DMS153 treated with DMSO at 0.1 percent for 48 hours (cell line): ENCODE measurements around the gene JAKMIP1.

Experiments
- DNase-seq: peaks from one replicate; lab custom pipeline; 2025; ENCODE audit not compliant: unreplicated experiment; lab: John Stamatoyannopoulos, UW

Gene JAKMIP1

DNA sequence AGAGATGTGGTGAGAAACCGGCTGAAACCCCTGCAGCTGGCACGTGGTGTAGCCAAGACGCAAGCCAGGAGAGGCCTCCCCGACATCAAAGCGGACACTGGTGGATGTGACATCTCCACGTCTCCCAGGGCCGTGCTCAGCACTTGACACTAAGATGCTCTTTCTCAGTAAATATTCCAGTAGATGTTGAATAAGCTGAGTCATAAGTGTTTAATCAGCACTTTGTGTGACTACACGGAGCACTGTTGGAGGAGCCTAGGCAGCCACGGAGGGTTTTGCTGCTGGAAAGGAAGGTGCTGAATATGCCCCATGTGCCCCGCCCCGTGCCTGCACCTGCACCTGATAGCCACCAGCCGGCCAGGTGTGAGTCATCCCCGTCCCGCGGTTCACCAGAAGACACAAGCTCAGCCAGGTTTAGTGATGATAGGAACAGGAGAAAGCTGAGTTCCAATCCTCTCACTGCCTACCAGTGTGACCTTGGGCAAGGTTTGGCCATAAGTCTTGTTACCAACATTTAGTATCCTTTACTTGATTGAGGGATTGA is 153.1 kb downstream of the JAKMIP1 start:
- DNase-seq = no peak

GRCh38 chr4:6046526-6047129 is 153.7 kb downstream of the JAKMIP1 start:
- no peak for DNase-seq

DNA sequence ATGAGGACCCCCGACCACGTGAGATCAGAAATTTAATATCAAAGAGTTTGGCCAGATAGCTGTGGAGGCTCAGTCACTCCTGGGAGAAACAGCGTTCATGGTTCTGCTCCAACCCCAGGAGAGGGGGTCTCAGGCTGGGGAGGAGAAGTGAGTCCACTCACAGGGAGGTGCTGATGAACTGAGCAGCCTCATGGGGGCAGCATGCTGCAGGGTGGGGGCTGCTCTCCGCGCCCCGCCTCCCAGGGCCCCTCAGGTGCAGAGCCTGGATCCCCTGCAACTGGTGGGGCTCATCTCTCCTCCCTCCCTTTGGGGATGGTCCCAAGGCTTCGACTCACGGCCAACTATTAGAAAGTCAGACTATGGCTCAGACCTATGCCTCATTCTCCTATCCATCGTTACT is 155.5 kb downstream of the JAKMIP1 start:
- no peak for DNase-seq

- no peak for DNase-seq
These were observed 156.1 kb downstream of the JAKMIP1 start for GRCh38 chr4:6044276-6044675.

- DNase-seq = no peak
These were observed 156.5 kb downstream of the JAKMIP1 start for GRCh38 chr4:6043843-6044242.

DNA sequence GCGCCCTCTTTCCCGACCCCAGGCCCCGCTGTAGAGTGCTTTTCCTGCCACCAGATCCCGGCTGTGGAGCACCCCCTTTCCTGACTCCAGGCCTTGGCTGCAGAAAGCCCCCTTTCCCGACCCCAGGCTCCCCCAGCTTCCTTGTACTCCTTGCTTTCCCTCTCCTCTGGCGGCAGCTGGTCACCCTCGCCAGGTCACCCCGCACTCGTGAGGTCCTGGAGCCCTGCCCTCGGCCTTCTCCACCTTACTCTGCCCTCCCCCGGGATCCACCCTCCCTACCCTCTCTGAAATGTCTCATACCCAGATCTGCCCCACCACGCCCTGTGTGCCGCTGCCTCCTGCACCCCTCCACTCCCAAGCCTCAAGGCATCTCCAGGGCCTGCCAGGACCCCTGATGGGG is 157.2 kb downstream of the JAKMIP1 start:
- DNase-seq = no peak

DNA sequence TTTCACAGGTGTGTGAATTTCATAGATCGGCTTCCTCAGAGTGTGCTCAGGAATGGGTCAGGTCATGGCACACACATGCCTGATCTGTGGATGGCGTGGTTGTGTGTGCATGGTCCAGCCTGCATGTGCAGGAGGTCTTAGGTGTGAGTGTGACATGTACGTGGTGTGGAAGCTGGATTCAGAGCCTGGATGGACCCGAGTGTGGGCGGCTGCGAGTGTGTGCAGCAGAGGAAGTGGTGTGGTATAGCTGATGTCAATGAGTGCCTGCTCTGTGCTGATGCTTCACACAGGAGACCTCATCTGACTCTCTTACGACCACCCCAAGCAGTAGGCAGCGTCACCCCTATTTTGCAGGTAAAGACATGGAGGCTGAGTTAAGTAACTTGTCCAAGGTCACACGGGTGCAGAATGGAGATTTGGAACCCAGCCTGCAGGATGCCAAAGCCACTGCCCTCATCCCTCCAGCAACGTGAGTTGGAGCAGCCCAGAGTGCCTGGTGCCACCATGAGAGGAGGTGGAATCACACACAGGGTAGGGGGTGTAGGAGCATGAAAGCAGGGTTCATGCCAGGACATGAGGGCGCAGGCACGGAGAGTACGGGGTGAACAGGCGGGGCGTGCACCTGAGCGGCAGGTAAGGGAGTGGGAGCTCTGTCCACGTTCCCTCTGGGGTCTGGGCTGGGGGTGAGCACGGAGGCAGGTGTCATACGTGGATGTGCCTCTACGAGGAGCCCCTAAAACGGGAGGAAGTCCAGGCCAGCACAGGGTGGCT is 157.9 kb downstream of the JAKMIP1 start:
- no peak for DNase-seq

DNA sequence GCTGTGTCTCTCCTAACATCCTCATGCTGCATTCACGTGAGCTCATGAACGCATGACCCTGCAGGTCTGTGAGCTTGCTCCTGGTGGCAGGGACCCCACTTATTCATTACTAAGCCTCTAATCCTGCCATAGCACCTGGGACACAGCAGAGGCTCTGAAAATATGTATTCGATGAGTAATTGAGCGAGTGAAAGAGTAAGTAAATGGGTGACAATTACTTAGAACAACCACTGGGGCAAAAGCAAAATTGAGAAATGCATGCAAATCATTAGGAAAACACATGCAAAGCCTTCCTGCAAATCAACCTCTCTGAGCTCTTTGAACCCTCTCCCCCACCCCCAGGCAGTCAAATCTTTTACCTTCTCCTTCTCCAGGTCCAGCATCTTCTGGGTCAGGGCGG is 158.5 kb downstream of the JAKMIP1 start:
- no peak for DNase-seq

GRCh38 chr4:6038711-6039110 is 161.6 kb downstream of the JAKMIP1 start:
- no peak for DNase-seq

- DNase-seq = no peak
These were observed 164.6 kb downstream of the JAKMIP1 start for GRCh38 chr4:6035786-6036185.

GRCh38 chr4:6033381-6033780 is 167.0 kb downstream of the JAKMIP1 start:
- DNase-seq = no peak

GRCh38 chr4:6032249-6033244 is 167.8 kb downstream of the JAKMIP1 start:
- DNase-seq = peak; percentile 13

- DNase-seq = no peak
These were observed 168.5 kb downstream of the JAKMIP1 start for GRCh38 chr4:6031846-6032245.

GRCh38 chr4:6030679-6031078 is 169.7 kb downstream of the JAKMIP1 start:
- DNase-seq = no peak

DNA sequence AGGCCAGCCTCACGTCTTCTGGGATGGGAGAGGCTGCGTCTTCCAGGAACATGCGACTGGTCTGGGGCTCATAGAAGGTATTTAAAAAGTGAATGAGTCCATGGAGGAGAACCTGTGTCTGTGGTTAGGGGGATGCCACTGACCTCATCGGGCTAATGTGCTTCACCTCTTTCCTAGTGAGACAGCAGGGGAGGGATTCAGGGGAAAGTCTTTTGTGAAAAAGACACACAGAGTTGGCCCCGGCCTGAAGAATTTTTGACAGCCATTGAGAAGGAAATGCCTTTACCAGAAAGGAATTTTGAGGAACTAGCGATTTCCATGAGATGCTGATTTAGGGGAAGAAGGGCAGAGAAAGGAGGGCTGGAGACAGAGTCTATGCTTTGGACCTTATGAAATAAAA is 171.1 kb downstream of the JAKMIP1 start:
- no peak for DNase-seq

GRCh38 chr4:6028168-6028567 is 172.2 kb downstream of the JAKMIP1 start:
- DNase-seq = no peak

GRCh38 chr4:6027392-6027791 is 173.0 kb downstream of the JAKMIP1 start:
- no peak for DNase-seq

DNA sequence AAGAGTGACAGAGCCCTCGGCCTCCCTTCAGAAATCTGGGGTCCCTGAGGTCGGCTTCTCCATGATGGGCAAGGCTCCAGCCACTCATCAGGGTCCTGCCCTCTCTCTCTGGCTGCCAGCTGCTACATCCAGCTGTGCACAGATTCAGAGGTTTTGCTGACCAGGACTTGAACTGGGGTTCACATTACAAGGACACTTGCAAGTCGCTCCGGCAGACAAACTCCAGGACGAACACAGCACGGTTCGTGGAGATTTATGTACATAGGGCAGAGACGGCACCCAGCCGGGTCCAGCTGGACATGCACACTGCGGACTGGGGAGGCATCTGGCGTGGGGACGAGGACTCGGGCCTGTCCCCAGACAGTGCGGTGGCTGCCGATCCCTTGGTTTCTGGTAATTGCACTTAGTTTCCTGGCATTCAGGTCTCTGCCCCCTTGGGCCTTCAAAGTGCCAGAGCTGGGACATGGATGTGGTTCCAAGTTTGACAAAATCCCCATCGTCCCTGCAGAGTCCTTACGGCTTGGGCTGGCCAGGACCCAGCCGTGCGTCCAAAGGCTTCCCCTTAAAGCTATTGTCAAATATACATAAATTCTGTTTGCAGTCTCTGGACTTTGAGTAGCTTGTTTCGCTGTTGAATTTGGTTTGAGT is 175.9 kb downstream of the JAKMIP1 start:
- no peak for DNase-seq

GRCh38 chr4:6023731-6024130 is 176.6 kb downstream of the JAKMIP1 start:
- DNase-seq = no peak

GRCh38 chr4:6022607-6023288 is 177.6 kb downstream of the JAKMIP1 start:
- DNase-seq = no peak
